Right ventricle myocardium inferior (tissue), 1 donor: ENCODE results near the gene CALD1. TPM values are rescaled to one million over a fixed set of nuclear protein-coding genes. Genes with fewer than 3 reads are reported as not detected.

ENCODE experiments used
- ATAC-seq: fragments of 200-7000 bp; cut with Tn5 transposase; one replicate; pipeline ENCODE4 v1.9.1; 2020; ENCODE audit warnings: mild to moderate bottlenecking, moderate library complexity
- DNase-seq: peaks from one replicate; pipeline ENCODE4 v3.0.0; 2021; ENCODE audit errors: missing footprints
- intact Hi-C: fragments of 100-400 bp; cut with DNase I; formaldehyde crosslinking; loops from one replicate; pipeline ENCODE4 v1.11.0; 2022
- total RNA-seq: library from RNA; stranded (reverse); fragmentation: NEBNext Ultra II Directional; extraction: Animal tissue kit (Norgen Biotek cat#: 25700); gene quantifications from one replicate; pipeline ENCODE4 v1.2.1, GENCODE V29; 2021
- donor health status: DM: no; HTN: yes; CAD: no; lungs with severe emphysema.

CALD1 gene
- total RNA-seq, 1 donor from 2014 or later: 99.1 TPM

DNA sequence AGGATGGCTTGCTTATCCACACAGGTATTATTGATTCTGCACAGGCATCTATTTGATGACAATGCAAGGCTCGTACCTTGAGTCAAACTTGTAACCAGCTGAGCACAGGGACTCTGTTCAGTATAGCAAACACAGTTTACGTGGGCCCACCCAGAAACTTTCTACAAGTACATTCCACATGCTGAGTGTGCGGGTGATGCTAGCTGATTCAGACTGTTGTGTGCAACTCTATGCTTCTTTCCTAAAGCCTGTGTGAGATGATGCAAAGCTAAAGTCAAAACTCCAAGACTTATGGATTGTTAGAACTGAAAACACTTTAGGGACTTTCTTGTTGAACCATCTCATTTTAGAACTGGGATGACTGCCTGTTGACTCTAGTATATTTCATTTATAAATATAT, 21.5 kb upstream of the CALD1 start:
- ATAC-seq: no peak
- intact Hi-C loops: no loop called here
- no peak for DNase-seq

DNA sequence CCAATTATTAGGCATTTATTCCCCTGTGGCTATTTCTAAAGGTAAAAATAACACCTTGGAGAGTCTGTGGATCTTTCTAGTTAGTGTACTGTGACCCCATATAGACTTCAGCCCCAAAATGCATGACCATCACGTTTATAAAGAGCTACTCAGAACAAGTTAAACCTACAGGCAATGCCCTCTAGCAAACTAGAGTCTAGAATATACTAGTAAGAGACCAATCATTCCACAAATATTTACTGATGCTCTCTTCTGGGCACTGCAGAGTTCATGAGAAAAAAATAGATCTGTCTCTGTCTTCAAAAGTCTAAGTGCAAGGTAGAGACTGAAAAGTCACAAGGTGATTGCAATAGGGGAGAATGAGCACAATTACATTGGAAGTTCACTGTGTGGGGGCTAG, 20.5 kb upstream of the CALD1 start:
- intact Hi-C loops: no loop called here
- ATAC-seq: no peak
- DNase-seq: no peak

- no peak for ATAC-seq
- intact Hi-C loops: no loop called here
- no peak for DNase-seq
Observed at GRCh38 chr7:134761266-134761665, 18.2 kb upstream of the CALD1 start.

GRCh38 chr7:134763960-134764359, 15.5 kb upstream of the CALD1 start:
- ATAC-seq: peak; percentile 45
- no peak for DNase-seq
- intact Hi-C loops: no loop called here

DNA sequence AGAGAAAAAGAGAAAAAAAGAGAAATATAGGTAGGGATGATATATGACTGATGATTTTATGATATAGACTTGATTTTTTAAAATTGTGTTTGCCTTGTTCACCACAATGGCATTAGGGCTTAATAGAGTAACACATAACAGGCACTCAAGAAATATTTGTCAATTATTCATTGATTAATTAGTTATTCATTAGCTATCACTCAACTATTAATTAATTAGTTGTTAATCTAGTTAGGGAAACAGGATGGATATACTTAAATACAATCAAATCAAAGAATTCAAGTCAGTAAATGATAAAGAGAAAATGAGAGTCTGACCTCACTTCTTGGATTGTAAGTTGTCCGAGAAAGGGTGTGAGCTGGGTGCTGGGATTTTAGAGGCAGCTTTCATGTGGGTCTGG, 15.1 kb upstream of the CALD1 start:
- ATAC-seq: no peak
- no peak for DNase-seq

GRCh38 chr7:134766779-134767519, 12.5 kb upstream of the CALD1 start:
- DNase-seq (no peak), ATAC-seq (peak; percentile 47)
- intact Hi-C loops: no loop called here

More for the DNA sequence above, 15.1 kb upstream of the CALD1 start:
- intact Hi-C loops: no loop called here

DNA sequence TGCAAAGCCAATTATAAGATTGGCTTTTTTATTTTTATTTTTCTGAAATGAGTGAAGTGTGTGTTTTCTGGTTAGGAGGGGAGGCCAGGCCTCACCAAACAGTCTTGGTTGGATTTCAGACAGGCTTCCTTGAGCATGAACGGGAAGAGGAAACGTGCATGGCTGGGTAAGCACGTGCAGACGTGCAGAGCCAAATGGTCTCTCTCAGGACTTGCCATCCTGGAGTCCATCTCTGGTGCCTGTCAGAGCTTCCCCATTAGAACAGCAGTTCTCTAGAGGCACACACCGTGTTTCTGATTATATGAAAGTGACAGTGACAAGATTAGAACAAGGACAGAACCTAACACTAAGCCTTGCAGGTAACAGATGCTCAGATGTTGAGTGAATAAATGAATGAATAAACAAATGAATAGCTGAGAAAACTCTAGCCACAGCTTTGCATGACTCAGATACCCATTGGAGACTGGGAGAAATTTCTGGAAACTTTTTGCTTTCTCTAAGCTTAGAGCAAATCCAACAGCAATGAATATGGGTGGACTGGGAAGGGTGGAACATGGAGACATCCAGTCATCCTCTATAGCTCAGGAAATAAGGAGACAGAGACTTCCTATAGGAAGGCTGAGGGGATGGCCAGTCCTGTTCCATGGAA, 11.8 kb upstream of the CALD1 start:
- DNase-seq (no peak), ATAC-seq (no peak)
- intact Hi-C loops: no loop called here

- intact Hi-C loops: no loop called here
Observed at GRCh38 chr7:134768243-134768642, 11.2 kb upstream of the CALD1 start.

GRCh38 chr7:134770676-134771075, 8.8 kb upstream of the CALD1 start:
- ATAC-seq (no peak), DNase-seq (no peak)
- intact Hi-C loops: no loop called here

More at GRCh38 chr7:134768243-134768642, 11.2 kb upstream of the CALD1 start:
- DNase-seq (no peak), ATAC-seq (no peak)

GRCh38 chr7:134771111-134771510, 8.3 kb upstream of the CALD1 start:
- no peak for DNase-seq
- no peak for ATAC-seq
- intact Hi-C loops: no loop called here

DNA sequence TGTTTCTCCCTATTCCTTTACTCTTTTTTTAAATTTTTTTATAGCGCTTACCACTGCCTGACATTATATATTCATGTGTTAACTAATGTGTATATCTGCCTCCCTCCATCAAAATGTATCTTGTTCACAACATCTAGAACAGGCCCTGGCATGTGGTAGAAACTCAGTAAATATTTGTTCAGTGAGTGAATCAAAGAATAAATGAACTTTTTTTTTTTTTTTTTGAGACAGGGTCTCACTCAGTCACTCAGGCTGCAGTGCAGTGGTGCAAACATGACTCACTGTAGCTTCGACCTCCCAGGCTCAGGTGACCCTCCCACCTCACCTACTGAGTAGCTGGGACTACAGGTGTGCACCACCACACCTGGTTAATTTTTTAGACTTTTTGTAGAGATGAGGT, 7.5 kb upstream of the CALD1 start:
- intact Hi-C loops: no loop called here
- DNase-seq (no peak), ATAC-seq (no peak)

DNA sequence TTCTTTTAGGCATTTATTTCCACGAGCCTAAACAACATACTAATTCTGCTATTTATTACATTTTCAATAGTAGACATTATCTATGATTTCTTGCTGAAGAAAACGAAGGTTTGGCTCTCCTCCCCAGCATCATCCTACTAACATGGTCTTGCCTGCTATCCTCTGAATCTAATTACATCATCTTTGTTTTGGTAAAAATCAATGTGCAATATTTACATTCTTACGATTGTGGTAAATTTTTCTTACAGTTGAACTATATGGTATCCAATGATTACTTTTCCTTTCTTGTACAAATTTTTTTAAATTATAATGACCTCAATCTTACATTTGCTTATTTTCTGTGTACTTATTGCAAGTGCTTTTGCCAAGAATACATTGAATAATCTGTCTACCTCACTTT, 7.0 kb upstream of the CALD1 start:
- intact Hi-C loops: no loop called here
- ATAC-seq (no peak), DNase-seq (no peak)

- no peak for ATAC-seq
- intact Hi-C loops: no loop called here
Observed at GRCh38 chr7:134773164-134773563, 6.3 kb upstream of the CALD1 start.

GRCh38 chr7:134774119-134774518, 5.3 kb upstream of the CALD1 start:
- ATAC-seq: no peak
- intact Hi-C loops: no loop called here
- no peak for DNase-seq

More at GRCh38 chr7:134773164-134773563, 6.3 kb upstream of the CALD1 start:
- no peak for DNase-seq

DNA sequence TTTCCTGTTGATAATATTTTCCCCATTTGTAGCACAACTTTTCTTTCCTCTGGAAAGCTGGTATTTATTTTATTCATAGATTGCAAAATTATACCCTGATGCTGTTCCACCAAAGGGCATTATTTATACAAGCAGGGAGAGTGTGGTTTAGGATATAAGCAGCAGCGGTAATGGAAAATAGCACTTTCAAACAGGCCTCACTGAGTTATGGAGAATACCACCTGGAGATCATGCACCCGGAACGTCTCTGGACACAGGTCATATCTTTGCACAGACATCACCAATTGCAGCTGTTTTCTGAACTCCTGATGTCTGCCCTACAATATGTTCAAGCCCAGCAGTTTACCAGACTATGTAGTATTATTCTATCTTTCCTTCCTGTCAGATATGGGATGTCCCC, 2.0 kb upstream of the CALD1 start:
- intact Hi-C loops: loop anchor here (5.0 kb wide), 1 partner anchor 165 kb away; no protein-coding TSS in a partner anchor
- ATAC-seq (no peak), DNase-seq (no peak)

- intact Hi-C loops: loop anchor here (5.0 kb wide), 1 partner anchor 164 kb away; no protein-coding TSS in a partner anchor
- DNase-seq (no peak), ATAC-seq (peak; percentile 12)
Observed at GRCh38 chr7:134777908-134778580, 1.4 kb upstream of the CALD1 start.

GRCh38 chr7:134779741-134780065, 269 bp downstream of the CALD1 start:
- intact Hi-C loops: loop anchor here (5.0 kb wide), 2 partner anchors 113 to 163 kb away; no protein-coding TSS in a partner anchor
- DNase-seq: no peak
- ATAC-seq: no peak

- no peak for DNase-seq
- peak; percentile 48 for ATAC-seq
- intact Hi-C loops: loop anchor here (5.0 kb wide), 1 partner anchor 112 kb away; no protein-coding TSS in a partner anchor
Observed at GRCh38 chr7:134780166-134780828, 863 bp downstream of the CALD1 start.

- ATAC-seq (no peak), DNase-seq (no peak)
- intact Hi-C loops: loop anchor here (5.0 kb wide), 1 partner anchor 111 kb away; no protein-coding TSS in a partner anchor
Observed at GRCh38 chr7:134781171-134781570, 1.7 kb downstream of the CALD1 start.
